CD4-positive, alpha-beta T cell treated with Interleukin-2 at 100 ng/mL for 4 hours (primary cell): ENCODE results near the gene FGF19.

Experiments
- DNase-seq: peaks from one replicate; pipeline ENCODE4 v3.0.0-alpha.2; 2020; ENCODE audit warnings: low spot score

The FGF19 gene

GRCh38 chr11:69670158-69670845 lies 33.5 kb downstream of the FGF19 start:
- peak; percentile 58 for DNase-seq

- no peak for DNase-seq
Observed at GRCh38 chr11:69669486-69669885, 34.3 kb downstream of the FGF19 start.

DNA sequence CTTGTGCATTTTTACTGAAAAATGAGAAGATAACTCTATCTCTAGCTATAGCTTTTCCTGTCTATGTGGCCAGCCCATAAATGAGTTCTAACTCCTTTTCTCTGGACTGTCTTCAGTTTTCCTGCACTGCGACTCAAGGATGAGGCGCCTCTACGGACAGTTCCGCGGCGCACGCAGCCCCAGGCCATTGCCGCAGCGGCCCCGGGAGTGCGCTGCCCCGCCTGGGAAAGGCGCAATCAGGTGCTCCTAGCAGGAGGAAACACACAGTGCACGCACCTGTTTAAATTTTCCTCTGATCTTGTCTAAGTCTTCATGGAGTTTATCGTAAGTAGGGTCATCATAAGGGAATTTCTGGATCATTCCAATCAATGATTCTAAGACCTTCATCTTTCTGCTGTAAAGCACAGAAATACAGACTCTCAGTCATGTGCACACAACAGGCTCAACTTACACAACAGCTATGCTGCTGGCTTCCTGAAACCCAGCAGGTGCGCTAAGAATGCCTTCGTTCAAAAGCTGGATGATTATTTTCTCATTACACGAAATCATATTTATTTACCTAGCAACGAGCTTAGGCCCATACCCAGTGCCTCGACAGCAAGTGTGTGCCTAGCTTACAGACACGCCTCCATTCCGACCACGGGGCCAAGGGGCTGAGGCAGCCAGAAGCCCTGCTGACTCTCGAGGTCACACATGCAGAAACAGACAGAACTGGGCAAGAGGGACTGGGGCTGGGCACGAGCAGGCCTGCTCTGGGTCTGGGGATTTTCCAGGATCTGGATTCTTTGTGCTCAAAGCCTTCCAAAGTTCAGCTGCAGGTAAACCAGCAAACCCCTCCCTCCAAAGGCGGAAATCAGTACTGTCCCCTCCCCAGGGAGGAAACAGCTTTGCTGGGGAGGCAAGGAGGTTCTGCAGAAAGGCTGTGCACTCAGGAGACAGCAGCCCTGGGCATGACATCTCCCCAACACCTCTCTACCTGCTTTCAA lies 35.9 kb downstream of the FGF19 start:
- no peak for DNase-seq

- no peak for DNase-seq
Observed at GRCh38 chr11:69666752-69667536, 36.9 kb downstream of the FGF19 start.

GRCh38 chr11:69666261-69666660 lies 37.6 kb downstream of the FGF19 start:
- no peak for DNase-seq

GRCh38 chr11:69665669-69666068 lies 38.2 kb downstream of the FGF19 start:
- no peak for DNase-seq

GRCh38 chr11:69664901-69665300 lies 38.9 kb downstream of the FGF19 start:
- no peak for DNase-seq

DNA sequence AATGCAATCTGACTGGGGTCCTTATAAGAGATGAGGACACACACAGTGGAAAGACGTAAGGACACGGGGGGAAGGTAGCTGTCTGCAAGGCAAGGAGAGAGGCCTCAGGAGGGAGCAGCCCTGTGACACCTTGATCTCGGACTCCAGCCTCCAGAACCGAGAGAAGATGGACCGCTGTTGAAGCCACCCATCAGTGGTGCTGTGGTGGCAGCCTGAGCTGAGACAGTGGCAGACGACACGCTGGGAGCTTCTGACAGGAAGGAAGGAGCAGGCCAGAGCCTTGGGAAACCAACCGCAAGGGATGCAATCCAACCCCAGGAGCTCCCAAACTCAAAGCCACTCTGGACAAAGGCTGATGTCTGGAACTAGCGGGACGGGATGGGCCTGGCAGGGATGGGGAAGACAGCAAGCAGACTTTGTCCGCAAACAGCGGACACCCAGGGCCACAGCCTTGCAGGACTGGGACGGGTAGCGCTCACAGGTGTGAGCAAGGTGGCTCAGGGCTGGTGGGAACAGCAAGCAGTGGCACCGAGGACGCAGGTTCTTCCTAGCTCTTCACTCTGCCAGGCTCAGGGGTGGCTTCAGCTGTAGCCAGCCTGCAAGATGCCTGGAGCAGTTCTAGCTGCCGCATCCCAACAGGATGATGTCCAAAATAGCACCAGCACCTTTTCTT lies 39.6 kb downstream of the FGF19 start:
- no peak for DNase-seq

DNA sequence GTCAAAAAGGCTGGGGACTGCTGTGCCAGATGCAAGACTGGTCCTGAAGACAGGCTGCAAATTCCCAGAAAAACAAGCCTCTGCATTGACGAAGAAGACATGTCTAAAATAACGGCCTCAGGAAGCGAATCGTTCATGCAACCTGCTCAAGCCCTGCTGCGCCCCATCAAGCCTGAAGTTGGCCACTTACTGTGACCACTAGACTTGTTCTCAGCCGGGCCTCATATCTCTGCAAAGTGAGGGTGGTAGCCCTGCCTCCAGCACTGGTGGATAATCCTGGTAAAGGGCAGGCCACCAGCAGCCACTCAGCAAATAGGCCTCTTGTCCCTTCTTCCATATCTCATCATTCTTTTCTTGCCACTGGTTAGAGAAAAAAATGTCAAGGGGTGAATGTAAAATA lies 40.5 kb downstream of the FGF19 start:
- DNase-seq: no peak

DNA sequence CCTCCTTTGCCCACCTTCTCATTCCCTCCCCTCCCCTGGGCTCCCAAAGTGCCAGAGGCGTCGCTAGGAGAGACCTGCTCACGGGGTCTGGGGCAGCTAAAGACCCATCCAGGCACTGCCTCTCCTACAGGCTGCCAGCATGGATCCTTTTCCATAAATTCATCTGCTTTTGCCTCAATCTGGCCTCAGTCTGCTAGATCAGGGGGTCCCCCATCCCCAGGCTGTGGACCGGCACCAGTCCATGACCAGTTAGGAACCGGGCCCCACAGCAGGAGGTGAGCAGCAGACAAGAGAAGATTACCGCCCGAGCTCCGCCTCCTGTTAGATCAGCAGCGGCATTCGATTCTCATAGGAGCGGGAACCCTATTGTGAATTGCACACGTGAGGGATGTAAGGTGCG lies 41.0 kb downstream of the FGF19 start:
- DNase-seq: no peak

GRCh38 chr11:69662021-69662698 lies 41.7 kb downstream of the FGF19 start:
- no peak for DNase-seq

DNA sequence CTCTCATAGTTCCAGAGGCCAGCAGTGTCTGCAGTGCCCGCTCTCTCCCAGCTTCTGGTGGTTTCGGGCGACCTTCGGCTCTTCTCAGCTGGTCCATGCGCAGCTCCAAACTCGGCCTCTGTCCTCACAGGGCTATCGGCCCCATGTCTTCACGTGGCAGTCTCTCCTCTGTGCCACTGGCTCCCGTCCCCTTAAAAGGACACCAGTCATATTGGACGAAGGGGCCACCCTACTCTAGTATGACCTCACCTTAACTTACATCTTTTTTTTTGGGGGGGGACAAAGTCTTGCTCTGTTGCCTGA lies 42.5 kb downstream of the FGF19 start:
- no peak for DNase-seq

DNA sequence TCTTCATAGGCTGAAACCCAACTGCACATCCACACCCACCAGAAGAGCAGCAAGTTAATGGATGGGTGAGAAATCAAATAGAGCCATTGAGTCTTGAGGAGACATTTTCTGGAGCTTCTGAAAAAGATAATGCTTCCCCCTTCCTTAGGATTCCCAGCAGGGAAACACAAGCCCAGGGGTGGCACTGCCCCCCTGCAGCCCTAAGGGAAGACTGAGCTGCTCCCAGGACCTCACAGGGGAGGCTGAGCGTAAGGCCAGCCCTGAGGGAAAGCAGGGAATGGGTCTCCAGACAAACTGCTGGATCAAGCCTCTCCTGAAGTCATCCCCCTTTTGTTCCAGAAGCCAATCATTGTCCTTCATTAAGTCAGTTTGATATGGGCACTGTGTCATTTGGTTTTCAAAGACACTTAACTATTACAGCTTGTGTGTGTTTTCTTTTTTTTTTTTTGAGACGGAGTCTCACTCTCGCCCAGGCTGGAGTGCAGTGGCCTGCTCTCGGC lies 43.8 kb downstream of the FGF19 start:
- no peak for DNase-seq

DNA sequence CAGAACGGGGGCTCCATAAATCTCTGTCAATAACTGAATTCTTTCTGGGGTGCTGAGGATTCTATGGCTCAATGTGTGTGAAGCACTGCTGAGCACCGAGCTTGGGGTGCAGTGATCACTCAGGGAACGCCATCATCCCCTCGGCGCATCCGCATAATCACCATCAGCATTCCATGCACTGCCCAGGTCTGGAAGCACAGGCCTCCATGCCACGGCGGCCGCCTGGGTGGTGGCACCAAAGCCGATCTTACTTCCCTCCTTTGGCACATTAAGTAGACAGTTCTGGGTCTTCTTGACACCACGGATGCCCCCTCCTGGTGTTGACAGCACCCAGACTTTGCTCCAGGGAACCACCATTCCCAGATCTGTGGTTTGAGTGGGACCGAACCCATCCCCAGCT lies 44.2 kb downstream of the FGF19 start:
- DNase-seq: no peak

DNA sequence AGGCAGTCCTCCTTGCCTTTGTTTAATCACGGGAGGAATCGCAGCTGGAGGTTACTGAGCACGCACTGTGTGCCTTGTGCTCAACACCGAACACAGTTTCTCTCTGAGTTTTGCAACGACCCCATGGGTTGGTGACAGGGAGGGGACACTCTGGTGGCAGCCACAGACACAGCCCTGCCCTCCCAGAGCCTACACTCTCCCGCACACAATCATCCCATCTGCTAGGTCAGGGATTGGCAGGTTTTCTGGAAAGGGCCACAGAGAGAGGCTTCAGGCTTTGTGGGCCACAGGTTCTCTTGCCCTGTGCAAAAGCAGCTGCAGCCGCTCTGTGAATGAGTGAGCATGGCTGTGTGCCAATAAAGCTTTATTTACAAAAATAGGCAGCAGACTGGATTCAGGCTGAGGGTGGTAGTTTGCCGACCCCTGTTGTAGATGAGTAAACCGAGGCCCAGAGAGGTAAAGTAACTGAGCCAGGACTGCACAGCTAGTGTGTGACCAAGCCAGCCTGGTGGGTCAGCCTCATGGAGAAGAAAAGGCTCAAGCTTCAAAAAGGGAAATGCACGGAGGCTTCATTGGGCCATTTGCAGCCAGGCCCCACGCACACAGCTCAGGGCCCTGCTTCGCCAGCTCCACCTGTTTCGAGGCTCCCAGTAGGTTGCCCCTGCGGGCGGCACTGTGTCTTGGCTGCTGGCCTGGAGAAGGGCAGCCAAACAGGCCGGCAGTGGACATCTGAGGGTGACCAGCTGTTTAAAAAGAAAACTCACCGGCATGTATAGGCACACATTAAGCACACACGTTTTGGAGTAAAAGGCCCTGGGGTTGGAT lies 45.0 kb downstream of the FGF19 start:
- no peak for DNase-seq

GRCh38 chr11:69657911-69658625 lies 45.8 kb downstream of the FGF19 start:
- DNase-seq: no peak

- DNase-seq: no peak
Observed at GRCh38 chr11:69657456-69657910, 46.3 kb downstream of the FGF19 start.

GRCh38 chr11:69656536-69657455 lies 47.0 kb downstream of the FGF19 start:
- no peak for DNase-seq
